AG08395 (cell line): ENCODE data around the gene NANOS2.

Experiments used
- DNase-seq: peaks from one replicate; pipeline ENCODE4 v3.0.0; 2012; ENCODE audit warnings: mixed read lengths, low spot score

The NANOS2 gene

GRCh38 chr19:45913874-45914830 is at the start of gene NANOS2:
TSS of gene NANOS2 (minus strand) at chr19:45914778. CDS start at chr19:45914693, 85 bp downstream.
- no peak for DNase-seq

- no peak for DNase-seq
These were observed 47.4 kb upstream of the NANOS2 start for GRCh38 chr19:45962021-45962420.

GRCh38 chr19:45960595-45961235 is 46.1 kb upstream of the NANOS2 start:
- DNase-seq = no peak

GRCh38 chr19:45959517-45960025 is 45.0 kb upstream of the NANOS2 start:
- no peak for DNase-seq

GRCh38 chr19:45958769-45959516 is 44.4 kb upstream of the NANOS2 start:
- no peak for DNase-seq

GRCh38 chr19:45958320-45958719 is 43.7 kb upstream of the NANOS2 start:
- no peak for DNase-seq

- no peak for DNase-seq
These were observed 41.5 kb upstream of the NANOS2 start for GRCh38 chr19:45955905-45956608.

GRCh38 chr19:45954156-45954555 is 39.6 kb upstream of the NANOS2 start:
- no peak for DNase-seq

- no peak for DNase-seq
These were observed 39.1 kb upstream of the NANOS2 start for GRCh38 chr19:45953676-45954075.

GRCh38 chr19:45952686-45953505 is 38.3 kb upstream of the NANOS2 start:
- peak; percentile 76 for DNase-seq

- no peak for DNase-seq
These were observed 37.7 kb upstream of the NANOS2 start for GRCh38 chr19:45952341-45952685.

- peak; percentile 42 for DNase-seq
These were observed 33.3 kb upstream of the NANOS2 start for GRCh38 chr19:45947926-45948325.

- no peak for DNase-seq
These were observed 25.9 kb upstream of the NANOS2 start for GRCh38 chr19:45940515-45940805.

- DNase-seq = no peak
These were observed 25.4 kb upstream of the NANOS2 start for GRCh38 chr19:45939792-45940514.

- no peak for DNase-seq
These were observed 24.2 kb upstream of the NANOS2 start for GRCh38 chr19:45938733-45939319.

- no peak for DNase-seq
These were observed 20.7 kb upstream of the NANOS2 start for GRCh38 chr19:45935267-45935666.

GRCh38 chr19:45934551-45935230 is 20.1 kb upstream of the NANOS2 start:
- no peak for DNase-seq

- DNase-seq = no peak
These were observed 19.2 kb upstream of the NANOS2 start for GRCh38 chr19:45933759-45934158.

- no peak for DNase-seq
These were observed 16.5 kb upstream of the NANOS2 start for GRCh38 chr19:45931055-45931454.
